Measurements from ENCODE around the gene SLC50A1.

DNA sequence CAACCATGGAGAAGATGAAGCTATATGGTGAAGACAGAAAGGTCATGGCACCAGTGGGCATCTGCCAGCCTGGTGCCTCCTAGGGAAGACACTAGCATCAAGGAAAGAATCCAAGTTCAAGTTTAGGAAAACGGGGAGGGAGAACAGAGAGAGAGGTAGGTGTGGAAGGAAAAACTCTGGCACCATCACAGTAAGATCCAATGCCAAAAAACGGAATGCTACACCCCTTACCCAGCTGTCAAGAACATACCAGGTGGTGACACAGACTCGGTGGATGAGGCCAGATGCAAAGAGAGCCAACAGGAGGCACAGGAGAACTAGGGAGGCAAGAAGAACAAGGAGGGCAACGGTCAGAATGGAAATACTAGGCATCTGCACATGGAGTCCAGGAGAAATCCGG is 33.9 kb downstream of the SLC50A1 start:
- TF ChIP-seq, protein P1, sequence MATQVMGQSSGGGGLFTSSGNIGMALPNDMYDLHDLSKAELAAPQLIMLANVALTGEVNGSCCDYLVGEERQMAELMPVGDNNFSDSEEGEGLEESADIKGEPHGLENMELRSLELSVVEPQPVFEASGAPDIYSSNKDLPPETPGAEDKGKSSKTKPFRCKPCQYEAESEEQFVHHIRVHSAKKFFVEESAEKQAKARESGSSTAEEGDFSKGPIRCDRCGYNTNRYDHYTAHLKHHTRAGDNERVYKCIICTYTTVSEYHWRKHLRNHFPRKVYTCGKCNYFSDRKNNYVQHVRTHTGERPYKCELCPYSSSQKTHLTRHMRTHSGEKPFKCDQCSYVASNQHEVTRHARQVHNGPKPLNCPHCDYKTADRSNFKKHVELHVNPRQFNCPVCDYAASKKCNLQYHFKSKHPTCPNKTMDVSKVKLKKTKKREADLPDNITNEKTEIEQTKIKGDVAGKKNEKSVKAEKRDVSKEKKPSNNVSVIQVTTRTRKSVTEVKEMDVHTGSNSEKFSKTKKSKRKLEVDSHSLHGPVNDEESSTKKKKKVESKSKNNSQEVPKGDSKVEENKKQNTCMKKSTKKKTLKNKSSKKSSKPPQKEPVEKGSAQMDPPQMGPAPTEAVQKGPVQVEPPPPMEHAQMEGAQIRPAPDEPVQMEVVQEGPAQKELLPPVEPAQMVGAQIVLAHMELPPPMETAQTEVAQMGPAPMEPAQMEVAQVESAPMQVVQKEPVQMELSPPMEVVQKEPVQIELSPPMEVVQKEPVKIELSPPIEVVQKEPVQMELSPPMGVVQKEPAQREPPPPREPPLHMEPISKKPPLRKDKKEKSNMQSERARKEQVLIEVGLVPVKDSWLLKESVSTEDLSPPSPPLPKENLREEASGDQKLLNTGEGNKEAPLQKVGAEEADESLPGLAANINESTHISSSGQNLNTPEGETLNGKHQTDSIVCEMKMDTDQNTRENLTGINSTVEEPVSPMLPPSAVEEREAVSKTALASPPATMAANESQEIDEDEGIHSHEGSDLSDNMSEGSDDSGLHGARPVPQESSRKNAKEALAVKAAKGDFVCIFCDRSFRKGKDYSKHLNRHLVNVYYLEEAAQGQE (IDR thresholded peaks at IDR 0.05; ENCODE audit: low read depth): no peak
- TF ChIP-seq, protein P2, sequence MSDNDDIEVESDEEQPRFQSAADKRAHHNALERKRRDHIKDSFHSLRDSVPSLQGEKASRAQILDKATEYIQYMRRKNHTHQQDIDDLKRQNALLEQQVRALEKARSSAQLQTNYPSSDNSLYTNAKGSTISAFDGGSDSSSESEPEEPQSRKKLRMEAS (IDR thresholded peaks at IDR 0.05): no peak
- no peak for TF ChIP-seq ZBTB7A (IDR thresholded peaks at IDR 0.05; ENCODE audit: low read depth)
- TF ChIP-seq TAF1 (IDR thresholded peaks at IDR 0.05; ENCODE audit: low read depth): no peak
- TF ChIP-seq CEBPB (IDR thresholded peaks at IDR 0.05): no peak
